GM18505 (cell line): Measurements from ENCODE around the gene PDE4B.

Experiments used
- ATAC-seq: cut with Tn5 transposase; IDR thresholded peaks from one replicate; pipeline ENCODE4 v1.9.1; 2021; ENCODE audit not compliant: unreplicated experiment
- POLR2A ChIP-seq: IDR thresholded peaks from 4 replicates; pipeline ENCODE4 v1.6.1; 2011; ENCODE audit warnings: borderline replicate concordance; ENCODE audit not compliant: insufficient read depth, insufficient read length; ENCODE audit errors: extremely low read depth

Gene PDE4B

DNA sequence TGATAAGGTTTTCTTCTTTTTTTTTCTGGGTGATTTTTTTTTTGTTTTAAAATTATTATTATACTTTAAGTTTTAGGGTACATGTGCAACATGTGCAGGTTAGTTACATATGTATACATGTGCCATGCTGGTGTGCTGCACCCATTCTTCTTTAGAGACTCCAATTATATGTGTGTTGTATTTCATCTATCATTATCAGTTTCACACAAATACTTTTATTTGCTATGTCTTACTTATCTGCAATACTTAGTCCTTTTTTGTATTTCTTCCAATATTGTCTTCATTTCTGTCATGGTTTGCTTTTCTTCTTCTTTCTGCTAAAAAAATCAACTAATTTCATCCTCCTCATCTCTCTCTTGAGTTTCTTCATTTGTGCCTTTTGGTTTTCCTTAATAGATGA lies 3.9 kb upstream of the PDE4B start:
- ATAC-seq: no peak
- TF ChIP-seq POLR2A: no peak

DNA sequence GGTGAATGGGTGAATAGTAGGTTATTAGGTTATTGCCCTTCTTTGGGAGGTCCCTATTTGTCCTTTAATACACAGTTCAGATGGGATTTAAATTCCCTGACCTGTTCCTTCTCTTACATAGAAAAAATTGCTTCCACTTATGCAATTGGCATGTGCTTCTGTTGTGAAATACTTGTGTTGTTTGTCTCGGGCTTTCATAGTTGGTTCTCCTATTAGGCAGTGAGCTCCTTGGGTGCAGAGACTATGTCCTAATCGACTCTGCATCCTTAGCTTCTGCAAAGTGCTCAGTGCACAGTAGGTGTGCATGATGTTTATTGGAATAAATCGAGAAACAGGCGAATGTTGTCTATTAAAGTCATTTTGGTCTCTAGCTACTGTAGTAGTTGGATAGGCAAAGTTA lies 1.3 kb upstream of the PDE4B start:
- TF ChIP-seq POLR2A: no peak

DNA sequence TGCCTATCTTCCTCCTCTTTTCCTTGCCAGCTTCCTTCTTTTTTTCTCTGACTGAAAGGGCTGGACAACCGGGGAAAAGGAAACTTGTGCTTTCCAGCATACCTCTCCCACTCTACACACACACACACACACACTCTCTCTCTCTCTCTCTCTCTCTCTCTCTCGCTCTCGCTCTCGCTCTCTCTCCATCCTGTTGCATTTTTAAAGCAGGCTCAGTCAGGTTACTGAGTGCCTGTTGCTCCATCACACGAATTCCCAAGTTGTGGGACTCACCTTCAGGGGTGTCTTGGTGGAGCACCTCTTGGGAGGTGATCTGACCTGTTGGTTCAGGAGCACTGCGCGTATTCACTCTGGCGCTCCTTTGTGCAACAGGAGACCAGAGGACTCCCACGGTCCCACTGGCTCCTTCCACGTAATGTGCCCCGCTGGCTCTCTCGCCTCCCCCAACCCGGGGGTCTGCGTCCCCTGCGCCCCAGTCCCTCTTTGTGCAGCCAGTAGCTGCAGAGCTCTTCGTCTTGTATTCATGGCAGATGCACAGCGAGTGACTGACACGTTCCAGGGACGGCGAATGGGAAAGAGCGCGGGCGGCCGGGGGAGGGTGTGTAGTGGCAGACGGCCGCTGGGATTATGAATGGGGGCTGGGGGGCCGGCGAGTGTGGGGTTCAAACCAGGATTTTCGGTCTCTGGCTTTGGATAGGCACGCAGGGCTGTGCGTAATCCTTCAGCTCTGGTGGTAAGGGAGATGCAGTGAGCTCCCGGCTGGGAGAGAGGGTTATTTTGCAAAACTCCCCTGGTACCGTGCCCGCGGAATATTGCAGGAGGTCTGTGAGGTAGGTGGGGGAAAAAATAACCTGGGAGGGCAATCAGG lies 660 bp upstream of the PDE4B start:
- ATAC-seq: no peak
- TF ChIP-seq POLR2A: no peak

More for the DNA sequence above, 1.3 kb upstream of the PDE4B start:
- no peak for ATAC-seq

DNA sequence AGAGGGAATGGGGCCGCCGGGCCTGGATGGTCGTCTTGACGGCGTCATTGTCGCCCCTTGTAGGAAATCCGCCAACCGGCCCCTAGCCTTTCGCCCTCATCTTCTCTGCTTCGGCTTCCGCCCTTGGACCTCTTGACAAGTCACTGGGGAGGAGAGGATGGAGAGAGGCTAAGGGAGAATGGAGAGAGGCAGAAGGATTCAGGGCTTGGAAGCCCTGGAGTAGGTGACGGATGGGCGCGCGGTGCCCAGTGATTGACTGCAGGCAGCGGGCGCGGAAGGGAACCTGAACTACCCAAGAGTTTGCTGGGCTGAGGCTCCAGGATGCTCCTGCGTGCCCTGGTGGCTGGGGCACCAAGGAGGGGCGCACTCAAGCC lies 651 bp downstream of the PDE4B start:
- no peak for TF ChIP-seq POLR2A
- no peak for ATAC-seq

DNA sequence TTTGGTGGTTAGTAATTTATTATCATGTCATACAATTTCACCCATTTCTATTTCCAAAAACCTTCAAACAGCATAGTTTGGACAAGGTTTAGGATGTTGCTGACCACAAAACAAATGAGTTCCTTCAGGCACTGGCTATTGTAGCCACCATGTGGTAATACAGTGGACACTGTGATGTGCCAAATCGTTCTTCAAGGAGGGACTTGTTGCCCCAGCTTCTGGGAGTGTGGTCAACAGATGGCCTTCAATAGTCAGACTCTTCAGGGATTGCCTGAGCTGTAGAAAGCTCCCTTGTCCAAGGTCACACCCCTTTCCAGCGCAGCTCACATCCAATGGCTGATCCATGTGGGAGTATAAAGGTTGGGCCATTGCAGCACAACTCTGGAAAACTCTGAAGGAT lies 2.6 kb downstream of the PDE4B start:
- ATAC-seq: no peak
- TF ChIP-seq POLR2A: no peak

DNA sequence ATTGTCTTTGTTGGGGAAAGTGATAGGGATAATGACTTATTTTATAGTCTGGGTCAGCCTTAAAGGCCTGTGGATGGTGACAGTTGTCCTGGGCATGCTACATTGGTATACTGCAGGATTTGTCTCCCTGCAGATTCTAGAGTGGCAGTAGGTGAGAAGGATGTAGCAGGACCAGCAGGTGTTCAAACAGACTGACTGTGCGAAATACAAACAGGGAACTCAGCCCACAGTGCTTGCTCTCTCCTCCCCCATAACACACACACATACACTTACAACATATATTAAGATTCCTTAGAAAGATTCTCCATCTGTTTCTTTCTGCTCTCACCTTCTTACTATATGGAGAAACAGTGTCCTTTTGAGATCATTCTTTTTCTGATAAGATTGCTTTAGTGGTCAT lies 6.9 kb downstream of the PDE4B start:
- ATAC-seq: no peak
- TF ChIP-seq POLR2A: no peak

DNA sequence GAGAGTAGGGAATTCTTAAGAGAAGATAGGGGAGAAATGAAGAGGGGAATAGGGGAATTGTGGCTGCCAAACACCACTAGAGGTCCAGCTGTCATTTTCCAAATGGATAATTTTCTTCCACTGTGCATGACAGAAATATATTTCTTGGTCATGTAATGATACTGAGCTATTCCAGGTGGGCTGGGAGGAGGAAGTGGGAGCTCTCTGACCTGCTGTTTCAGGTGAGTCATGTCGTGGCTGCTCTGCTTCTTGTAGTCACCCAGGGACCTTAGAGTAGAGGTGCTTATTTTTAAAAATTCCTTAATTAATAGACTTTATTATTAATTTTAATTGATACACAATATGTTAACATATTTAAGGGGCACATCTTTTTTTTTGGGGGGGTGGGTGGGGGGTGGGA lies 11.9 kb downstream of the PDE4B start:
- ATAC-seq: no peak
- no peak for TF ChIP-seq POLR2A

DNA sequence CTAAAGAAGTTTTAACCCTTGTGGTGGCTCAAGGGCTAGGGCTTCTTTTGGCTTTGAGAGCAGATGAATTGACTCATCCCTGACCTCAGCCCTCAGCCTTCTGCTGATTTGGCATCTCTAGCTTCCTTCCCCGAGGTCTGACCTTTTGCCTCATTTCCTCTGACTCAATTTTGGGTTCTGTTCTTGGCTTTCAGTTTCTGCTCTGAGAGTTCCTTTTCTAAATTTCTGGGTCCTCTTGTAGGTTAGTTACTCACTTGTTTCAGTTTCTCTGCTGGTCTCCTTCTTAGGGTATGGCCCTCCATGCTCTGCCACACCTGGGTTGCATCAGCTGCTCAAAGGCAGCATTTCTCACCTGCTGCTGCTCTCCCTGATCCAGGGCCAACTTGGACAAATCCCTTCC lies 19.4 kb downstream of the PDE4B start:
- ATAC-seq: peak; percentile 100

DNA sequence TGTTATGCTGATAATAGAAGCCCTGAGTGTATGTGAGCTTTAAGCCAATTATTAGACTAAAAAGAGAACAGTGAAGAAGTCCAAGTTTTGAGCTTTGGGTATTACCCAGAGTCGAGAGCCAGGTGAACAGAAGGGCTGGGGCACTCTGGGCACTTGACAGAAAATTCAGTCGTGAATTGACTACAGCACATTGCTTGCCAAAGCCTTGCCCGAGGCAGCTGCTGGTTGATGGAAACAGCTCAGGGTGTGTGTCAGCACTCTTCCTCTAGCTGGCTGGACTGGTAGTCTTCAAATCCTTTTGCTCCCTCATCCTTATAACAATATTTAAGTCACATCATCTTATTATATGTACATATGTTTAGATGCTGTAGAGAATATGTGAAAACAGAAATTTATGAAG lies 21.3 kb downstream of the PDE4B start:
- no peak for TF ChIP-seq POLR2A
- ATAC-seq: no peak

More for the DNA sequence above, 19.4 kb downstream of the PDE4B start:
- TF ChIP-seq POLR2A: no peak

DNA sequence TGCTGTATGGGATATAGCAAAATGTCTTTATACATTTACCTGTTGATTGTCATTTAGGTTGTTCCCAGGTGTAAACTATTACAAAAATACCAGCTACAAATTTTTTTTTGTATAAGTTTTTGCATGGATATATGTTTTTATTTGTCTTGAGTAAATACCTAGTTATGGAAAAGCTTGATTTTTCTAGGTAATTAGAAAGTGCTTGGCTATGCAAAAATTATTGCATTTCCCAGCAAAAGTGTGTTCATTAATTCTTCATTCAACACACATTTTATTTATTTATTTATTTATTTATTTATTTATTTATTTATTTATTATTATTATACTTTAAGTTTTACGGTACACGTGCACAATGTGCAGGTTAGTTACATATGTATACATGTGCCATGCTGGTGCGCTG lies 22.1 kb downstream of the PDE4B start:
- TF ChIP-seq POLR2A: no peak
- ATAC-seq: no peak

DNA sequence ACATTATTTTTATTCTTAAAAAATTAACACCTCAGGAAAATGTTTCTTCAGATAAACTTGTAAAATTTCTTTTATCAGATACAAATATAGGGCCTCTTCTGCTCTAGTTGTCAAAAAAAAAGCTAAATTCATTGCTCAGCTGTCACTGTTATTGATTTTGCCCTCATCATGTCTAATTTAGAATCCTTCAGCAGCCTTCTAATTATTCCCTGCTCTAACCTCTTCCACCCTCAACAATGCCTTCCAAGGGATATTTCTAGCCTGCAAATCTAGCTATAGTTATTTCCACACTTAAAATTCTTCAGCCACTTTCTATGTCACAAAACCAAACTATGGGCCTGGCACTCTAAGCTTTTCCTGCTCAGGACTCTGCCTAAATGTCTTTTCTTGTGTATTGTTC lies 25.2 kb downstream of the PDE4B start:
- TF ChIP-seq POLR2A: no peak
- ATAC-seq: no peak

DNA sequence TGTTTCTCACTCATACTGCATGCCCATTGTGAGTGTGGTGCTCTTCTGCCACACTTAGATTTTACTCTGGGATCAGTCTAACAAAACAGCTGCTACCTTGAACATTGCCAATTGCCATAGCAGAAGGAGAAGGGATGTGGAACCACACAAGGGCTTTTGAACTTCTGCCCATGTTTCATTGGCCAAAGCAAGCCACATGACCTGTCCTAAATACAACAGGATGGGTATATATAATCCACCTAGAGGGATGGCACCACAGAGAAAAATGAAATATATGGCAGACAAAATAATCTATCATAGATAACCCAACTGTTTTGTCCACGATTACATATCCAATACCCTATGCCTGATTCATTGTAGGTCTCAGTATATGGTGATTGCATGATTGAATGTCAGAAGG lies 26.3 kb downstream of the PDE4B start:
- TF ChIP-seq POLR2A: no peak
- no peak for ATAC-seq

DNA sequence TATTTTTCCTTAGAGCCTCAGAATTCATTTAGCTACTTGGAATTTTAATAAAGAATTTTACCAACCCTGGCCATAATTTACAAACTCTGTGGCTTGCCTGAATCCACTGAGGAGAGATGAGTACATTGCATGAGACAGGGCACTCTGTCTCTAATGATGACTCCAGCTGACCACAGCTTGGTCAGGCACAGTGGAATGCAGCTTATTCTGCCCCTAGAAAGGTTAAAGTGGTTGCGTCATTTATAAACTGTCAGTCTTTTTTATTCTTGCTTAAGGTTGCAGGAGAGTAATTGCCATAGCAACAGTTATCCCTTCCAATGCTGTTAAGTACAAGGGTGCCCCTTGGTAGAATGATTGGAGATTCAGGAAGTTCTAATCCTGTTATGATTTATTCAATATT lies 28.3 kb downstream of the PDE4B start:
- TF ChIP-seq POLR2A: no peak
- no peak for ATAC-seq

DNA sequence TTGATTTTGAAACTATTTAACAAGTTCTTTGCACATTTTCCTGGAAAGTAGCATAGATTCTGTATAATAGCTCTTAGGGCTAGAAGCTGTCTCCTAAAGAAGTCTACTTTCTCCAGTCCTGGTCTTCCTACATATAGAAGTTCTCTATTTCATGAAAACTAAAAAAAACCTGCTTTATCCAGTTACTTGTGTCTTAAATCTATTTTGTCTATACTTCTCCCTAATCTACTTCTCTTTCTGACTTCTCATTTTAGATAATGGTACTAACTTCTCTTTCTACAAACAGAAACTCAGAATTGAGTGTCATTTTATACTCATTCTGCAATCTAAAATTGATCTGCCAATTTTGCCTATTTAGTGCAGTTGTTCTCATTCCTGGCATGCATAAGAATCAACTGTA lies 28.7 kb downstream of the PDE4B start:
- ATAC-seq: no peak
- no peak for TF ChIP-seq POLR2A
